Measurements from ENCODE around the gene KHNYN. TPM values are rescaled to one million over a fixed set of nuclear protein-coding genes. Genes with fewer than 3 reads are reported as not detected.

KHNYN gene
- total RNA-seq, 1 donor from 2014 or later, result 77.4 TPM

DNA sequence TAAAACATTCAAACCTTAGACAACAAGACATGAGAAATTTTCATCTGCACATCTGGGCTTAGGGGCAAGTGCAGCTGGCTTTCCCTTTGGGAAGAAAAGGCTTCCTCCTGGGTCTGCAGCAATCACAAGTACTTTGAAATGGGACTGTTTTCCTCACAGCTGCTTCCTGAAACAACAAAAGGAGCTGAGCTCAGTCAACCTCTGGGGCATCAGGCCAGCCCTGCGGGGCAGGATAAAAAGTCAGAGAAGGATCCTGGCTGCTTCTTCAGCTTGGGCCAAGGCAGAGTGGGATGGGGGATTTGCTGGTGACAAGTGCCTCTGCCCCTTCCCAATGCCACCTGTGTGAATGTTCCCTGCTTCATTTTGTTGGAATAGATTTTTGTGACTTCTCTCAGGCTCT lies 29.0 kb downstream of the KHNYN start:
- Mint-ChIP-seq H3K9me3 (ENCODE audit: low read depth) (peaks cover 9% of the 10 kb centered on the region), H3K4me1 (ENCODE audit: low read depth) (no peaks in the 10 kb centered on the region), H3K36me3 (ENCODE audit: insufficient read depth) (peaks cover 18% of the 10 kb centered on the region), H3K27me3 (no peaks in the 10 kb centered on the region), H3K27ac (no peak overlapping the region), H3K4me3 (ENCODE audit: low read depth) (no peak overlapping the region)
- TF ChIP-seq, protein P1, sequence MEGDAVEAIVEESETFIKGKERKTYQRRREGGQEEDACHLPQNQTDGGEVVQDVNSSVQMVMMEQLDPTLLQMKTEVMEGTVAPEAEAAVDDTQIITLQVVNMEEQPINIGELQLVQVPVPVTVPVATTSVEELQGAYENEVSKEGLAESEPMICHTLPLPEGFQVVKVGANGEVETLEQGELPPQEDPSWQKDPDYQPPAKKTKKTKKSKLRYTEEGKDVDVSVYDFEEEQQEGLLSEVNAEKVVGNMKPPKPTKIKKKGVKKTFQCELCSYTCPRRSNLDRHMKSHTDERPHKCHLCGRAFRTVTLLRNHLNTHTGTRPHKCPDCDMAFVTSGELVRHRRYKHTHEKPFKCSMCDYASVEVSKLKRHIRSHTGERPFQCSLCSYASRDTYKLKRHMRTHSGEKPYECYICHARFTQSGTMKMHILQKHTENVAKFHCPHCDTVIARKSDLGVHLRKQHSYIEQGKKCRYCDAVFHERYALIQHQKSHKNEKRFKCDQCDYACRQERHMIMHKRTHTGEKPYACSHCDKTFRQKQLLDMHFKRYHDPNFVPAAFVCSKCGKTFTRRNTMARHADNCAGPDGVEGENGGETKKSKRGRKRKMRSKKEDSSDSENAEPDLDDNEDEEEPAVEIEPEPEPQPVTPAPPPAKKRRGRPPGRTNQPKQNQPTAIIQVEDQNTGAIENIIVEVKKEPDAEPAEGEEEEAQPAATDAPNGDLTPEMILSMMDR (IDR thresholded peaks at IDR 0.05; ENCODE audit: unreplicated experiment), result no peak
- no peak for DNase-seq (ENCODE audit: low spot score, unreplicated experiment)

DNA sequence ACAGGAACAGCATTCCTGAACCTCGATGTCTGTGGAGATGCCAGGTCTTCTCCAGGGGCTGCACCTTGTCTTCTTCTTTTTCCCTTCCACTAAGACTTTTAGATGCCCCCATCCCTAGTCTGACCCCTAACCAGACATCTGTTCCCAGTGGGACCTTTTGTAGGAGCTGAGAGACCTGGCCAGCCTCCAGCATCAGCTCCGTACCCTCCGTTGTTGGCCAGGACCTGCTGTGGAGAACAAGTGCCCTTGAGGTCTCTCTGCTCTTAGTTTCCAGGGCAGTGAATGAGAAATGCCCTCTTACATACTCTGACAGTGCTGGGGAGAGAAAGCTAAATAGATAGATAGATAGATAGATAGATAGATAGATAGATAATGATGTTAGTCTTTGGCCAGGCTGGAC lies 29.6 kb downstream of the KHNYN start:
- DNase-seq (ENCODE audit: low spot score, unreplicated experiment), result no peak
- H3K36me3 Mint-ChIP-seq (ENCODE audit: insufficient read depth), result peaks cover 13% of the 10 kb centered on the region
- H3K4me3 Mint-ChIP-seq (ENCODE audit: low read depth), result no peak overlapping the region
- TF ChIP-seq, protein P1 (IDR thresholded peaks at IDR 0.05; ENCODE audit: unreplicated experiment), result no peak
- no peak overlapping the region for H3K27ac Mint-ChIP-seq
- H3K4me1 Mint-ChIP-seq (ENCODE audit: low read depth), result no peaks in the 10 kb centered on the region
- H3K27me3 Mint-ChIP-seq, result no peaks in the 10 kb centered on the region
- H3K9me3 Mint-ChIP-seq (ENCODE audit: low read depth), result peaks cover 3% of the 10 kb centered on the region

DNA sequence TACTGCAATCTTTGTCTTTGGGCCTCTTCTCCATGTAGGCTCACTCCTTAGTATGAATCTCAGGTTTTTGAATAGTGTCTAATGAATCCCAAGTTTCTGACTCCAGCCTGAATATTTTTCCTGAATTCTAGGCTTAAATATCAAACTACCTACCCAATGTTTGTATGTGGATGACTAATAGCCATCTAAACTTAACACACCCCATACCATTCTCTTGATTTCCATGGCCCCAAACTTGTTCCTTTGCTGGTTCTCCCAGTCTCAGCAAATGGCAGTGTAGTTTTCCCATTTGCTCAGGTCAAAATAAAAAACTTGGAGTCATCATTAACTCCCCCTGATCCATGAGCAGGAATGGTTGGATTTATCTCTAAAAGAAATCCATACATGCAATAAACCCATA lies 31.6 kb downstream of the KHNYN start:
- TF ChIP-seq, protein P1 (IDR thresholded peaks at IDR 0.05; ENCODE audit: unreplicated experiment), result no peak
- Mint-ChIP-seq H3K36me3 (ENCODE audit: insufficient read depth) (peaks cover 10% of the 10 kb centered on the region), H3K27ac (no peak overlapping the region)

GRCh38 chr14:24463017-24463883 lies 33.5 kb downstream of the KHNYN start:
- Mint-ChIP-seq H3K36me3 (ENCODE audit: insufficient read depth) (peaks cover 5% of the 10 kb centered on the region), H3K4me3 (ENCODE audit: low read depth) (no peak overlapping the region), H3K27me3 (no peaks in the 10 kb centered on the region), H3K4me1 (ENCODE audit: low read depth) (no peaks in the 10 kb centered on the region), H3K9me3 (ENCODE audit: low read depth) (peaks cover 3% of the 10 kb centered on the region), H3K27ac (no peak overlapping the region)
- TF ChIP-seq, protein P1 (IDR thresholded peaks at IDR 0.05; ENCODE audit: unreplicated experiment), result no peak
- DNase-seq (ENCODE audit: low spot score, unreplicated experiment), result no peak

More for the DNA sequence above, 31.6 kb downstream of the KHNYN start:
- H3K9me3 Mint-ChIP-seq (ENCODE audit: low read depth), result peaks cover 3% of the 10 kb centered on the region
- no peaks in the 10 kb centered on the region for H3K27me3 Mint-ChIP-seq
- no peaks in the 10 kb centered on the region for H3K4me1 Mint-ChIP-seq (ENCODE audit: low read depth)
- no peak overlapping the region for H3K4me3 Mint-ChIP-seq (ENCODE audit: low read depth)
- no peak for DNase-seq (ENCODE audit: low spot score, unreplicated experiment)

GRCh38 chr14:24463884-24464785 lies 34.4 kb downstream of the KHNYN start:
- no peaks in the 10 kb centered on the region for H3K27me3 Mint-ChIP-seq
- peaks cover 6% of the 10 kb centered on the region for H3K36me3 Mint-ChIP-seq (ENCODE audit: insufficient read depth)
- TF ChIP-seq, protein P1 (IDR thresholded peaks at IDR 0.05; ENCODE audit: unreplicated experiment), result no peak
- no peak for DNase-seq (ENCODE audit: low spot score, unreplicated experiment)
- H3K27ac Mint-ChIP-seq, result no peak overlapping the region
- no peak overlapping the region for H3K4me3 Mint-ChIP-seq (ENCODE audit: low read depth)
- H3K9me3 Mint-ChIP-seq (ENCODE audit: low read depth), result peaks cover 3% of the 10 kb centered on the region
- no peaks in the 10 kb centered on the region for H3K4me1 Mint-ChIP-seq (ENCODE audit: low read depth)
